HG03045 (cell line): ENCODE measurements around the gene ZNF607.

Experiments
- ATAC-seq: cut with Tn5 transposase; IDR thresholded peaks from one replicate; pipeline ENCODE4 v1.9.1; 2021; ENCODE audit warnings: mild to moderate bottlenecking, moderate library complexity; ENCODE audit not compliant: unreplicated experiment

Gene ZNF607

GRCh38 chr19:37654118-37654517 lies 65.4 kb downstream of the ZNF607 start:
- ATAC-seq, result no peak
